K562 (cell line): Measurements from ENCODE around the gene CACTIN. TPM values are rescaled to one million over a fixed set of nuclear protein-coding genes. Genes with fewer than 3 reads are reported as not detected.

Experiments
- MGA ChIP-seq: fragments of 450-650 bp; IDR thresholded peaks from 2 replicates; pipeline ENCODE4 v1.6.1; 2016; ENCODE audit warnings: mild to moderate bottlenecking, moderate library complexity
- POLR2G ChIP-seq: fragments of 200-400 bp; formaldehyde crosslinking; IDR thresholded peaks from 2 replicates; pipeline ENCODE4 v1.6.1; 2017; ENCODE audit warnings: low read depth, mild to moderate bottlenecking, antibody characterized with exemption, low read length, moderate library complexity
- ZNF592 ChIP-seq: fragments of 450-650 bp; IDR thresholded peaks from 2 replicates; pipeline ENCODE4 v1.6.1; 2017; ENCODE audit warnings: antibody characterized with exemption, mild to moderate bottlenecking
- polyA plus RNA-seq, 8 experiments: library from polyadenylated mRNA; depleted of rRNA in 4 of 8; stranded (reverse) in 5 of 8; unstranded in 3 of 8; fragments of >200 nt; fragmentation: Nextera tagmentation in 2 of 8; fragmentation: Illumina TruSeq in 1 of 8; extraction: Ambion mirVana in 2 of 8; extraction: Trizol in 1 of 8; gene quantifications; 2 replicates each; pipeline versions ENCODE4 v1.2.1 to v1.2.3, GENCODE V29; 2011 to 2014; ENCODE audit warnings: inconsistent platforms in 1 of 8, missing spikeins in 1 of 8
- total RNA-seq, 7 experiments: library from RNA; depleted of rRNA in 6 of 7; stranded (reverse); fragments of >200 nt in 6 of 7; fragmentation: Illumina TruSeq in 2 of 7; extraction: Trizol in 2 of 7; gene quantifications; 2 replicates each; pipeline versions ENCODE4 v1.2.1 to v1.2.3, GENCODE V29; 2011 to 2021; ENCODE audit warnings: low replicate concordance in 1 of 7

Gene CACTIN
- total and polyA plus RNA-seq, 9 of the 15 experiments (the other 6 are each of a cell fraction or from before 2014, with no cell fraction given) = 0.15 to 49.2 (median 15.0) TPM

DNA sequence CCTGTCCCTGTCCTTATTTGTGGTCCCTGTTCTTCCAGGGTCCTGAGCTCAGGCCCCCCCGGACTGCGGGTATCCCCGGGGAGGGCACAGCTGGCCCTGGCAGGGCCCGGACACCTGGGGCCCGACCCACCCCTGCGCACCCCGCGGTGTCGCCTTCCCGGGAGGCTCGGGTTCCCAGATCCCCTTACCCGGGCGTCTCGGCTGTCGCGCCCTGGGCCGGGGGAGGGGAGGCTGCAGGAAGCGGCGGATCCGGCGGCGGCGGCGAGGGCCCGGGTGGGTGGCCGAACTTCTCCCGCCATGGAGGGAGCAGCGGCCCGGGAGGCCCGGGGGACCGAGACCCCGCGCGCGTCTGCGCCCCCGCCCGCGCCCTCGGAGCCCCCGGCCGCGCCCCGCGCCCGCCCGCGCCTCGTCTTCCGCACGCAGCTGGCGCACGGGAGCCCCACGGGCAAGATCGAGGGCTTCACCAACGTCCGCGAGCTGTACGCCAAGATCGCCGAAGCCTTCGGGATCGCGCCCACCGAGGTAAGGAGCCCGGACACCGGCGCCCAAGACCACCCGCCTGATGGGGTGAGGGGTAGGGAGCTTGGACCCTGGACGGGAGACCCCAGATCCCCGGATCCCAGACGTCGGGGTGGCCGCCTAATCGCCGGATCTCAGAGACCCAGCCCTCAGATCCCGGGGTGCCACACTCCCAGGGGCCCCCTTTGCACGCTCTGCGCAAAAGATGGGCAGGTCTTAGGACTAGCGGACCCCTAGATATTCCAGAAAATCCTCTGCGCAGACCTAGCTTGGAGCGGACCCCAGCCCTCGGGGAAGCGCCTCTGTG, 41.1 kb downstream of the CACTIN start, which contains the start of gene GIPC3 (continued):
- TF ChIP-seq MGA = peak; percentile 42; the same call in 1 of the 2 replicates
- peak; percentile 35; the same call in 1 of the 2 replicates for TF ChIP-seq ZNF592
- peak; percentile 71 for TF ChIP-seq POLR2G
